HG03432 (cell line): ENCODE data around the gene ZRANB3.

Source experiments
- ATAC-seq: cut with Tn5 transposase; IDR thresholded peaks from one replicate; pipeline ENCODE4 v1.9.1; 2021; ENCODE audit warnings: mild to moderate bottlenecking, moderate library complexity; ENCODE audit not compliant: unreplicated experiment

The ZRANB3 gene

GRCh38 chr2:135257383-135258090, 273.5 kb downstream of the ZRANB3 start:
- no peak for ATAC-seq

GRCh38 chr2:135256531-135257260, 274.3 kb downstream of the ZRANB3 start:
- ATAC-seq: no peak

- no peak for ATAC-seq
Measured at GRCh38 chr2:135255208-135255607, 275.8 kb downstream of the ZRANB3 start.

- no peak for ATAC-seq
Measured at GRCh38 chr2:135252805-135253458, 278.1 kb downstream of the ZRANB3 start.

- ATAC-seq: no peak
Measured at GRCh38 chr2:135248611-135249010, 282.4 kb downstream of the ZRANB3 start.

- ATAC-seq: no peak
Measured at GRCh38 chr2:135246711-135247270, 284.2 kb downstream of the ZRANB3 start.

- no peak for ATAC-seq
Measured at GRCh38 chr2:135245071-135245470, 285.9 kb downstream of the ZRANB3 start.

- ATAC-seq: no peak
Measured at GRCh38 chr2:135238651-135239050, 292.4 kb downstream of the ZRANB3 start.

- ATAC-seq: no peak
Measured at GRCh38 chr2:135230150-135230549, 300.9 kb downstream of the ZRANB3 start.

- no peak for ATAC-seq
Measured at GRCh38 chr2:135227386-135227785, 303.6 kb downstream of the ZRANB3 start.

GRCh38 chr2:135226961-135227360, 304.1 kb downstream of the ZRANB3 start:
- no peak for ATAC-seq

GRCh38 chr2:135225781-135226180, 305.2 kb downstream of the ZRANB3 start:
- ATAC-seq: no peak

GRCh38 chr2:135219226-135219625, 311.8 kb downstream of the ZRANB3 start:
- ATAC-seq: no peak

GRCh38 chr2:135218426-135218825, 312.6 kb downstream of the ZRANB3 start:
- no peak for ATAC-seq

- ATAC-seq: no peak
Measured at GRCh38 chr2:135212757-135213156, 318.3 kb downstream of the ZRANB3 start.

- ATAC-seq: no peak
Measured at GRCh38 chr2:135208016-135208415, 323.0 kb downstream of the ZRANB3 start.

GRCh38 chr2:135203944-135204343, 327.1 kb downstream of the ZRANB3 start:
- no peak for ATAC-seq

GRCh38 chr2:135202751-135203150, 328.3 kb downstream of the ZRANB3 start:
- ATAC-seq: no peak

- ATAC-seq: no peak
Measured at GRCh38 chr2:135198481-135198880, 332.5 kb downstream of the ZRANB3 start.

GRCh38 chr2:135190799-135191198, 340.2 kb downstream of the ZRANB3 start:
- no peak for ATAC-seq

- no peak for ATAC-seq
Measured at GRCh38 chr2:135189148-135189547, 341.9 kb downstream of the ZRANB3 start.

GRCh38 chr2:135187270-135187669, 343.7 kb downstream of the ZRANB3 start:
- no peak for ATAC-seq
